ENCODE measurements around the gene ANKRD34B.
"Not testable (repeated sequence)": the region's sequence is repeated elsewhere in the genome, so short reads cannot be mapped to it uniquely, and the experiment has no call there.

The ANKRD34B gene

GRCh38 chr5:80592761-80593160, 22.7 kb upstream of the ANKRD34B start:
- H3K27me3 ChIP-seq (ENCODE audit: insufficient read depth, low read length) = no peaks in the 10 kb centered on the region
- H3K36me3 ChIP-seq (ENCODE audit: insufficient read depth, low read depth, low read length) = no peaks in the 10 kb centered on the region
- no peak overlapping the region for H3K27ac ChIP-seq (ENCODE audit: low read length)
- H3K9me3 ChIP-seq (ENCODE audit: insufficient read depth, low read depth, low read length) = no peaks in the 10 kb centered on the region
- no peak overlapping the region for H3K9ac ChIP-seq (ENCODE audit: low read depth, low read length)
- H3K4me1 ChIP-seq (ENCODE audit: insufficient read depth, low read length) = no peaks in the 10 kb centered on the region
- no peak overlapping the region for H3K4me3 ChIP-seq (ENCODE audit: low read length)

- Histone ChIP-seq H3K27ac (ENCODE audit: low read length) (no peak overlapping the region), H3K9ac (ENCODE audit: low read depth, low read length) (no peak overlapping the region), H3K9me3 (ENCODE audit: insufficient read depth, low read depth, low read length) (no peaks in the 10 kb centered on the region), H3K4me3 (ENCODE audit: low read length) (no peak overlapping the region), H3K4me1 (ENCODE audit: insufficient read depth, low read length) (no peaks in the 10 kb centered on the region), H3K36me3 (ENCODE audit: insufficient read depth, low read depth, low read length) (no peaks in the 10 kb centered on the region), H3K27me3 (ENCODE audit: insufficient read depth, low read length) (no peaks in the 10 kb centered on the region)
These were observed 22.0 kb upstream of the ANKRD34B start for GRCh38 chr5:80592105-80592504.

- H3K27me3 ChIP-seq (ENCODE audit: insufficient read depth, low read length) = no peaks in the 10 kb centered on the region
- no peak overlapping the region for H3K9ac ChIP-seq (ENCODE audit: low read depth, low read length)
- H3K4me1 ChIP-seq (ENCODE audit: insufficient read depth, low read length) = no peaks in the 10 kb centered on the region
- H3K36me3 ChIP-seq (ENCODE audit: insufficient read depth, low read depth, low read length) = no peaks in the 10 kb centered on the region
- no peak overlapping the region for H3K27ac ChIP-seq (ENCODE audit: low read length)
- H3K4me3 ChIP-seq (ENCODE audit: low read length) = no peak overlapping the region
- H3K9me3 ChIP-seq (ENCODE audit: insufficient read depth, low read depth, low read length) = no peaks in the 10 kb centered on the region
These were observed 21.3 kb upstream of the ANKRD34B start for GRCh38 chr5:80591352-80591751.

- no peaks in the 10 kb centered on the region for H3K4me1 ChIP-seq (ENCODE audit: insufficient read depth, low read length)
- no peaks in the 10 kb centered on the region for H3K36me3 ChIP-seq (ENCODE audit: insufficient read depth, low read depth, low read length)
- H3K27me3 ChIP-seq (ENCODE audit: insufficient read depth, low read length) = no peaks in the 10 kb centered on the region
- H3K9me3 ChIP-seq (ENCODE audit: insufficient read depth, low read depth, low read length) = no peaks in the 10 kb centered on the region
- no peak overlapping the region for H3K27ac ChIP-seq (ENCODE audit: low read length)
- H3K4me3 ChIP-seq (ENCODE audit: low read length) = no peak overlapping the region
- H3K9ac ChIP-seq (ENCODE audit: low read depth, low read length) = no peak overlapping the region
These were observed 20.7 kb upstream of the ANKRD34B start for GRCh38 chr5:80590766-80591165.

- no peak overlapping the region for H3K27ac ChIP-seq (ENCODE audit: low read length)
- no peaks in the 10 kb centered on the region for H3K27me3 ChIP-seq (ENCODE audit: insufficient read depth, low read length)
- no peak overlapping the region for H3K9ac ChIP-seq (ENCODE audit: low read depth, low read length)
- H3K9me3 ChIP-seq (ENCODE audit: insufficient read depth, low read depth, low read length) = no peaks in the 10 kb centered on the region
- H3K4me3 ChIP-seq (ENCODE audit: low read length) = no peak overlapping the region
- H3K36me3 ChIP-seq (ENCODE audit: insufficient read depth, low read depth, low read length) = no peaks in the 10 kb centered on the region
- no peaks in the 10 kb centered on the region for H3K4me1 ChIP-seq (ENCODE audit: insufficient read depth, low read length)
These were observed 18.9 kb upstream of the ANKRD34B start for GRCh38 chr5:80588858-80589540.

- Histone ChIP-seq H3K36me3 (ENCODE audit: insufficient read depth, low read depth, low read length) (no peaks in the 10 kb centered on the region), H3K9me3 (ENCODE audit: insufficient read depth, low read depth, low read length) (no peaks in the 10 kb centered on the region), H3K27ac (ENCODE audit: low read length) (no peak overlapping the region), H3K27me3 (ENCODE audit: insufficient read depth, low read length) (no peaks in the 10 kb centered on the region), H3K9ac (ENCODE audit: low read depth, low read length) (no peak overlapping the region), H3K4me3 (ENCODE audit: low read length) (no peak overlapping the region), H3K4me1 (ENCODE audit: insufficient read depth, low read length) (no peaks in the 10 kb centered on the region)
These were observed 14.7 kb upstream of the ANKRD34B start for GRCh38 chr5:80584770-80585169.

GRCh38 chr5:80580291-80580690, 10.2 kb upstream of the ANKRD34B start:
- not testable (repeated sequence) for H3K4me3 ChIP-seq (ENCODE audit: low read length); H3K9me3 ChIP-seq (ENCODE audit: insufficient read depth, low read depth, low read length); H3K36me3 ChIP-seq (ENCODE audit: insufficient read depth, low read depth, low read length); H3K27me3 ChIP-seq (ENCODE audit: insufficient read depth, low read length); H3K4me1 ChIP-seq (ENCODE audit: insufficient read depth, low read length); H3K27ac ChIP-seq (ENCODE audit: low read length); H3K9ac ChIP-seq (ENCODE audit: low read depth, low read length)

- H3K4me1 ChIP-seq (ENCODE audit: insufficient read depth, low read length) = no peaks in the 10 kb centered on the region
- H3K9me3 ChIP-seq (ENCODE audit: insufficient read depth, low read depth, low read length) = no peaks in the 10 kb centered on the region
- H3K27ac ChIP-seq (ENCODE audit: low read length) = no peak overlapping the region
- H3K36me3 ChIP-seq (ENCODE audit: insufficient read depth, low read depth, low read length) = no peaks in the 10 kb centered on the region
- H3K27me3 ChIP-seq (ENCODE audit: insufficient read depth, low read length) = no peaks in the 10 kb centered on the region; the same call in 1 of the 2 replicates
- H3K9ac ChIP-seq (ENCODE audit: low read depth, low read length) = no peak overlapping the region
- H3K4me3 ChIP-seq (ENCODE audit: low read length) = no peak overlapping the region
These were observed 9.0 kb upstream of the ANKRD34B start for GRCh38 chr5:80579050-80579449.

- Histone ChIP-seq H3K9ac (ENCODE audit: low read depth, low read length) (no peak overlapping the region), H3K27me3 (ENCODE audit: insufficient read depth, low read length) (peaks cover 9% of the 10 kb centered on the region; the same call in 1 of the 2 replicates), H3K27ac (ENCODE audit: low read length) (no peak overlapping the region), H3K4me3 (ENCODE audit: low read length) (no peak overlapping the region), H3K9me3 (ENCODE audit: insufficient read depth, low read depth, low read length) (no peaks in the 10 kb centered on the region), H3K4me1 (ENCODE audit: insufficient read depth, low read length) (no peaks in the 10 kb centered on the region), H3K36me3 (ENCODE audit: insufficient read depth, low read depth, low read length) (no peaks in the 10 kb centered on the region)
These were observed 7.6 kb upstream of the ANKRD34B start for GRCh38 chr5:80577707-80578106.

GRCh38 chr5:80576383-80576782, 6.3 kb upstream of the ANKRD34B start:
- H3K27me3 ChIP-seq (ENCODE audit: insufficient read depth, low read length) = peaks cover 22% of the 10 kb centered on the region
- H3K36me3 ChIP-seq (ENCODE audit: insufficient read depth, low read depth, low read length) = no peaks in the 10 kb centered on the region
- H3K27ac ChIP-seq (ENCODE audit: low read length) = no peak overlapping the region
- H3K9ac ChIP-seq (ENCODE audit: low read depth, low read length) = no peak overlapping the region
- H3K4me1 ChIP-seq (ENCODE audit: insufficient read depth, low read length) = no peaks in the 10 kb centered on the region
- no peaks in the 10 kb centered on the region for H3K9me3 ChIP-seq (ENCODE audit: insufficient read depth, low read depth, low read length)
- H3K4me3 ChIP-seq (ENCODE audit: low read length) = no peak overlapping the region

GRCh38 chr5:80573062-80573461, 3.0 kb upstream of the ANKRD34B start:
- Histone ChIP-seq H3K36me3 (ENCODE audit: insufficient read depth, low read depth, low read length) (no peaks in the 10 kb centered on the region), H3K27me3 (ENCODE audit: insufficient read depth, low read length) (peaks cover 55% of the 10 kb centered on the region), H3K9me3 (ENCODE audit: insufficient read depth, low read depth, low read length) (no peaks in the 10 kb centered on the region), H3K27ac (ENCODE audit: low read length) (no peak overlapping the region), H3K9ac (ENCODE audit: low read depth, low read length) (no peak overlapping the region), H3K4me1 (ENCODE audit: insufficient read depth, low read length) (no peaks in the 10 kb centered on the region), H3K4me3 (ENCODE audit: low read length) (no peak overlapping the region)

- Histone ChIP-seq H3K36me3 (ENCODE audit: insufficient read depth, low read depth, low read length) (no peaks in the 10 kb centered on the region), H3K4me1 (ENCODE audit: insufficient read depth, low read length) (no peaks in the 10 kb centered on the region), H3K9ac (ENCODE audit: low read depth, low read length) (no peak overlapping the region), H3K9me3 (ENCODE audit: insufficient read depth, low read depth, low read length) (no peaks in the 10 kb centered on the region), H3K27me3 (ENCODE audit: insufficient read depth, low read length) (peaks cover 93% of the 10 kb centered on the region), H3K27ac (ENCODE audit: low read length) (no peak overlapping the region), H3K4me3 (ENCODE audit: low read length) (peak overlapping the region; percentile 68)
These were observed 757 bp downstream of the ANKRD34B start for GRCh38 chr5:80569086-80569960.

Measured in iPS-20b (cell line).